SIG-M5 treated with dmso at 0.1 percent for 504 hours (cell line): ENCODE measurements around the gene ACE2.
"Not testable (repeated sequence)": the region's sequence is repeated elsewhere in the genome, so short reads cannot be mapped to it uniquely, and the experiment has no call there.

Experiments
- DNase-seq: peaks from one replicate; lab custom pipeline; 2025; ENCODE audit not compliant: unreplicated experiment; lab: John Stamatoyannopoulos, UW

ACE2 gene

DNA sequence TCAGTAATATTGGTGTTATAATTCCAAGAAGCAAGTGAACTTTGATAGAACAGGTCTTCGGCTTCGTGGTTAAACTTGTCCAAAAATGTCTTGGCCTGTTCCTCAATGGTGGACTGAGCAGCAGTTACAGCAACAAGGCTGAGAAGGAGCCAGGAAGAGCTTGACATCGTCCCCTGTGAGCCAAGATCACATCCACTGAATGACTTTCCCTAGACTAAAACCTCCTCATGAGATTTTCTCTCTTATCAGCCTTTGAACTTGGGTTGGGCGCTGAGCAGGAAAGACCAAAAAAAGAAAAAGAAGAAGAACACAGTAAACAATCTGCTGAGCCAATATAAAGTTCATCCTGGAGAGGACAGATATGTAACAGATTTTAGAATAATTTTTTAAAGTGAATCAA lies at the start of gene ACE2:
Gene ACE2 (minus strand): TSS at position 216 of the 400 bp plus-strand sequence. CDS start 49 bp downstream, at position 167.
- DNase-seq: no peak

DNA sequence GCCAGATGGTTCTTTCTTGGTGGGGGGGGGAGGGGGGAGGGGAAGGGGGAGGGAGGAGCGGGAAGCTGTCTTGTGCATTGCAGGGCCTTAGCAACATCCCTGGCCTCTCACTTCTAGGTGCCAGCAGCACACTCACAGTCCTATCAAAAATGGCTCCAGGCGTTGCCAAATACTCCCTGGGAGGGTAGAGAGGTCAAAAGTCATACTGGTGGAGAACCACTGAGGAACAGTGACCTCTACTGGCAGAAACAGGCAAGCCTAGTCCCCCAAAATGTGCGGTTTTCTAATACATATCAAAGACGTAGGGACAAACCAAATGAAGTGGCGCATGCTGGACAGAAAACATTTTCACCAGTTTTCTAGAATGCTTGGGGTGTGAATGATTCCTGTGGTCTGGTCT lies 46.8 kb upstream of the ACE2 start:
- not testable (repeated sequence) for DNase-seq

GRCh38 chrX:15646543-15646942 lies 45.8 kb upstream of the ACE2 start:
- DNase-seq: no peak

GRCh38 chrX:15646031-15646430 lies 45.3 kb upstream of the ACE2 start:
- no peak for DNase-seq

DNA sequence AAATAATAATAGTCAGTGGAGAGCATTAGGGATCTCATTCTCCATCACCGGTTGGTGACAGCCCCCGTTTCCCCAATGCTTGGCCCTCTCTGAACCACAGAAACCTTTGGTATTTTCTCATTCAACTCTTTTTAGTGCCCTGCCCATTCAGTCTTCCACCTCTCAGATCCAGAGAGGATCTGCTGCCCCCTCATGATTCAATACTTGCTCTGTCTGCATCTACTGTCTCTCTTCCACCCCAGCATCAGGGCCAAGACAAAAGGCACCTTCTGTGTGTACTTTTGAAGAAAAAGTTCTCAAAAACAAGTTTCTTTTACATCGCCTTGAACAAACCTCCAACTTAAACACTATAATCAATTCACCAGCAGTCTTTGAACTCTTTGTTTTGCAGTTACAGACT lies 44.5 kb upstream of the ACE2 start:
- no peak for DNase-seq

DNA sequence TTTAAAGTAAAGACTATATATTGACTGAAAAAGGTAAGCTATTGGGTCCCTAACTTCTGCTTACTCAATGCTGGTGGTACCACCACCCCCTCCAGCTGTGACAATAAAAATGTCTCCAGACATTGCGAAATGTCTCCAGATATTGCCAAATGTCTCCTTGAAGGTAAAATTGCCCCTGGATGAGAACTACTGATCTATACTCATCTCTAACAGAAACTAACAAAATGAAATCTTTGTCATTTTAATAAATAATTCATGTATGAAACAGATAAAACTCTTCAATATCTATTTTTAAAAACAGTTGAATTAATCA lies 43.8 kb upstream of the ACE2 start:
- no peak for DNase-seq

- DNase-seq: no peak
These were observed 43.2 kb upstream of the ACE2 start for GRCh38 chrX:15643786-15644559.

DNA sequence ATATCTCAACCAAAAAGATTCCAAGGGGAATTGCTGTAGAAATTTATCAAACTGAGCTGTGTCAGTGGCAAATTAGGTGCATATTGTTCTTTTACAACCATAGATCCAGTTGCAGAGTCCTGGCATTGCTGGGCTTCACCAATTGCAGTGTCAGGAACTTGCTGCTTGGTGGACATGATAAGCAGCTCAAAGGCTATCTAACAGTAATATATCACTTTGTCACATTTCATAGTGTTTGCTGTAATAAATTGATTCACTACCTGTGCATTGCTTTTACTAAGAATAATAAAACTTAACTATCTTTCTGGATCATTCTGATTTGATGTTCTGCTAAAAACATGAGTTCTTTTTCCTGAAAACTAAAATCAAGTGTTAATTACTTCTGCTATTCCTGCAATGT lies 30.9 kb upstream of the ACE2 start:
- DNase-seq: no peak

DNA sequence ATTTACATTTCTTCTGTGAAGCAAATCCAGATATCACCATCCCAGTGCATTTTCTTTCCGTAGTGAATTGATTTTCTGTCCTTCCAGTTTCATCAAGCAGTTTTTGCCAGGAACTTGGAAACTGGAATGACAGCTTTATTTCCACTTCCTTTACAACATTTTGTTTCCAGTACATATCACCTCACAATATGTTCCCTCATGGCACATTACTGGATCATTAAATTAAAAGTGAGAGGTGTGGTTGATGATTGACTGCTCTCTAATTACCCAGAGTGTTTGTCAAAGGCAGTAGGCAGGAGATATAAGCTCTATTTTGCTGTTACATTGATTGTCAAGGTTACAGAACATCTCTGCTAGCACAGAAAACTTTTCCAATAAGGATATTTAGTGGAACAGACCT lies 22.3 kb upstream of the ACE2 start:
- no peak for DNase-seq

GRCh38 chrX:15619053-15619755 lies 18.4 kb upstream of the ACE2 start:
- peak; percentile 18 for DNase-seq

DNA sequence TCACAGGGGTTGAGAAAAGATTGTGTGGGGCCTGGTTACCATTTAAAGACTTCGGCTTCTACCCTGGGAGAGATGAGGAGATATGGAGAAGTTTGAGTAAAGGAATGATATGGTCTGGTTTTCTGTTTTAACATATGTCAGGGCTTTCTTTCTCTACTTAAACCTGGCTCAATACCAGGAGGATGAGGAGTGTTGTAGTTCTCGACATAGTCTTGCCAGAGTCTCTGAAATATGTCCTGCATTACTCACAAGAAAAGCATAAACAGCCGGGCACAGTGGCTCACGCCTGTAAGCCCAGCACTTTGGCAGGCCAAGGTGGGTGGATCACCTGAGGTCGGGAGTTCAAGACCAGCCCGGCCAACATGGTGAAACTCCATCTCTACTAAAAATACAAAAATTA lies 16.4 kb upstream of the ACE2 start:
- no peak for DNase-seq

DNA sequence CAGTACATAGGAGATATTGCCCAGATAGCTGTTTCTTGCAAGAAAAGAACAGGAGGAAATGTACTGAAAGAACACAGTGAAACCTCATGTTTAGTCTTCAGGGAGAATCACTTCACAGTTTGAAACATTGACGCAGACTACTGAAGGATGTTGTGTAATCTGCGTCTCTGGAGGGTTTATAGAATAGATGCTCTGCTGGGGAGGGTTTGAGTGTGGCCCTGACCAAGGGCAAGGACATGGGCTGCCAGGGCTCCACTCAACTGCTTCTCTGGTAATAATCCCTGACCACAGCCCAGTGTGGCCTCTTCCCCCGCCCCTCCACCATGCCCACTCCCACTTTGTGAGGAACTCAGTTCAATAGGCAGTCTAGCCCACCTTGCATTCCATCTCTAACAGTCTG lies 15.8 kb upstream of the ACE2 start:
- no peak for DNase-seq

- DNase-seq: no peak
These were observed 6.3 kb upstream of the ACE2 start for GRCh38 chrX:15607067-15607466.

DNA sequence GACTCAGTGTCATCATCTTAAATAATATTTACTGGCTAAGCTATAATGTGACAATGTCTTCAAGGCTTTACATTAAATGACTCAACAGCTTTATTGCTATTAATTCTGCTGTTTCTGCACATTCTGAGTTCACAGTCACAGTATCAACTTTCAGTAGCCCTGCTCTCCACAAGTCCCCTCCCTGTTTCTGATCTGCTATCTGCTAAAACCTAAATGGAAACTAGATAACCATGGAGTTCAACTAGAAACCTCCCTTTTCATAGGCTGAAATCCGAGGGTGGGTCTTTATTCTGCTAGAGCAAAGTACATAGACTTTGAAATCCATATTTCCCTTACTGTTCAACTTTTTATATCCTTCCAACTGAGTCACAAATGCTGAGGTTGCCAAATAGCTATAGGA lies 5.4 kb upstream of the ACE2 start:
- DNase-seq: no peak

GRCh38 chrX:15605226-15605625 lies 4.5 kb upstream of the ACE2 start:
- no peak for DNase-seq

- no peak for DNase-seq
These were observed 2.0 kb upstream of the ACE2 start for GRCh38 chrX:15602761-15603160.

DNA sequence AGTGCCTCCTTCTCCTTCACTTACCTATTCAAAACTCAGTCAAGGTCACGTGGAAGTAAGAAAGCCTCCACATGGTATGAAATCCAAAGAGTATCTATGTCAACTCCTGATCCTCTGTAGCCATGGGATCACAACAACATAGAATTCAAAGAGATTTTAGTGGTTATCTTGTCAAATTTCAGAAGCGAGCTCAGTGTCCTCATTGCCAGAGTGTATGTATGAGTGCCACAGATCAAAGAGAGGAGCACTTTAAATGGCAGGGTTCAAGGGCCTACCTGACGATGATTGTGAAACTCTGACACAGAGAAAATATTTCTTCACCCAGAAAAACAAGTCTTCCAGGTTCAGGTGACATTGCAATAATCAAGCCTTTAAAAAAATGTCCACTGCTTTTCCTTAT lies 1.2 kb upstream of the ACE2 start:
- DNase-seq: no peak

- DNase-seq: no peak
These were observed 711 bp downstream of the ACE2 start for GRCh38 chrX:15600049-15600448.

GRCh38 chrX:15599461-15599860 lies 1.3 kb downstream of the ACE2 start:
- DNase-seq: no peak

GRCh38 chrX:15598026-15598425 lies 2.7 kb downstream of the ACE2 start:
- DNase-seq: no peak

- DNase-seq: no peak
These were observed 6.4 kb downstream of the ACE2 start for GRCh38 chrX:15594371-15594770.

DNA sequence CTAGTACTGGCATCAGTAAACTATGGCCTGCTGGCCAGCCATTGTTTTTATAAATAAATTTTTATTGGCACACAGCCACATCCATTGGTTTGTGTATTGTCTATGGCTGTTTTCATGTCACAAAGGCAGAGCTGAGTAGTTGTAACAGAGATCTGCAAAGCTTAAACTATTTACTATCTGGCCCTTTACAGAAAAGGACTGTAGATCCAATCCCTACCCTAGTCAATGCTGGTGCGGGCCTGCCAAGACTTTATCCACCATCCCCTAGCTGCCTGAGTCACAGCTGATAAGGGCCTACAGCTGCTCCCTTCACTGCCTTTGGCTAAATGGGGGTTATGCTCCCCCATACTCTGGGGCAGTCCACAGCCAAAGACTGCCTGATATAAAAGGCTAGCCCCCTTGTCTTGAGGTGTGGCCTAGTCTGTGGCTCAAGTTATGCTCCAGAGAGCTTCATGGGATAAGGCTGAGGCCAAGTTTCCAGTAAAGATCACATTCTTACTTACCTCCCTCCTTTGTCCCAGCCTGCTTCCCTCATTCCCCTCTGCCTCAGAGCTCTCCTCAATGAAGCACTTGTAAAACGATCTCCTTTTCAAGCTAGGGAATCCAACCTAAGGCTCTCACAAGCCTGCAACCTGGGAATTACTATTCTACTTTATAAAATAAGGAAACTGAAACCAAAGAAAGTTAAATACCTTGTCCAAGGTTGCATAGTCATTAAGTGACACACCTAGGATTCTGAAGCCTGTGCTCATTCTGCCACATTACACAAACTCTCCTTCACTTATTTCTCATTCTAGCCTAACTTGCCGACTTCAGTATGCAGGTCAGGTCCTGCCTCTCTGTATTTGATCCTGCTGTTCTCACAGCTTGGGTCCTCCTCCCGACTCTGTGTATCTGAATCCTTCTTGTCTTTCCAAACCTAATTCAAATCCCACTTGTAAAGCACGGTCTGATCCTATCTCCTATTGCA lies 20.7 kb downstream of the ACE2 start:
- no peak for DNase-seq
